ENCODE results near the gene ARHGAP29.
A peak's percentile ranks its signal among the peaks of the same experiment; 100 is the strongest.
"Not testable (repeated sequence)": the region's sequence is repeated elsewhere in the genome, so short reads cannot be mapped to it uniquely, and the experiment has no call there.

The ARHGAP29 gene

GRCh38 chr1:94169126-94169525 is 68.3 kb downstream of the ARHGAP29 start:
- no peak for DNase-seq

GRCh38 chr1:94165843-94166242 is 71.5 kb downstream of the ARHGAP29 start:
- no peak for DNase-seq

GRCh38 chr1:94164885-94165284 is 72.5 kb downstream of the ARHGAP29 start:
- not testable (repeated sequence) for DNase-seq

- DNase-seq = not testable (repeated sequence)
Observed at GRCh38 chr1:94164121-94164520, 73.3 kb downstream of the ARHGAP29 start.

- not testable (repeated sequence) for DNase-seq
Observed at GRCh38 chr1:94163249-94163648, 74.1 kb downstream of the ARHGAP29 start.

GRCh38 chr1:94160811-94161210 is 76.6 kb downstream of the ARHGAP29 start:
- DNase-seq = no peak

- no peak for DNase-seq
Observed at GRCh38 chr1:94156096-94156625, 81.2 kb downstream of the ARHGAP29 start.

GRCh38 chr1:94154989-94155388 is 82.4 kb downstream of the ARHGAP29 start:
- DNase-seq = no peak

GRCh38 chr1:94153133-94153532 is 84.3 kb downstream of the ARHGAP29 start:
- DNase-seq = no peak

- DNase-seq = not testable (repeated sequence)
Observed at GRCh38 chr1:94149166-94149565, 88.2 kb downstream of the ARHGAP29 start.

- DNase-seq = no peak
Observed at GRCh38 chr1:94146273-94146672, 91.1 kb downstream of the ARHGAP29 start.

GRCh38 chr1:94144836-94145235 is 92.5 kb downstream of the ARHGAP29 start:
- no peak for DNase-seq

GRCh38 chr1:94143809-94144176 is 93.6 kb downstream of the ARHGAP29 start:
- peak; percentile 45 for DNase-seq

GRCh38 chr1:94143173-94143808 is 94.1 kb downstream of the ARHGAP29 start:
- no peak for DNase-seq

GRCh38 chr1:94142583-94142982 is 94.8 kb downstream of the ARHGAP29 start:
- DNase-seq = no peak

GRCh38 chr1:94142022-94142421 is 95.4 kb downstream of the ARHGAP29 start:
- no peak for DNase-seq

- no peak for DNase-seq
Observed at GRCh38 chr1:94132111-94132510, 105.3 kb downstream of the ARHGAP29 start.

- DNase-seq = no peak
Observed at GRCh38 chr1:94130851-94131595, 106.4 kb downstream of the ARHGAP29 start.

- no peak for DNase-seq
Observed at GRCh38 chr1:94126651-94127050, 110.7 kb downstream of the ARHGAP29 start.

- no peak for DNase-seq
Observed at GRCh38 chr1:94125551-94126514, 111.6 kb downstream of the ARHGAP29 start.

GRCh38 chr1:94124538-94124937 is 112.8 kb downstream of the ARHGAP29 start:
- no peak for DNase-seq

GRCh38 chr1:94122201-94122970 is 115.0 kb downstream of the ARHGAP29 start:
- DNase-seq = no peak

All from NCI-H1092 treated with DMSO at 0.1 percent for 48 hours (cell line).